PC-9 (cell line): Measurements from ENCODE around the gene PHF21A. TPM values are rescaled to one million over a fixed set of nuclear protein-coding genes. Genes with fewer than 3 reads are reported as not detected.

Experiments used
- BruUV-seq: library from RNA; stranded (reverse); fragments of 400-500 nt; replicated peaks from 2 replicates; lab custom pipeline; 2021; lab: Mats Ljungman, UMichigan
- CTCF ChIA-PET: fragments of 300-600 bp; sonication (Branson Sonifier 250); formaldehyde crosslinking; loops from one replicate; lab custom pipeline; 2022; ENCODE audit warnings: antibody characterized with exemption; lab: Charles Lee
- POLR2A ChIA-PET: fragments of 300-600 bp; sonication (Branson Sonifier 250); formaldehyde crosslinking; loops from one replicate; lab custom pipeline; 2022; ENCODE audit warnings: antibody characterized with exemption; ENCODE audit not compliant: unreplicated experiment; lab: Charles Lee
- DNase-seq, 2 experiments: peaks; one replicate each; pipeline versions ENCODE4 v3.0.0 to v3.0.0-alpha.2; 2015 to 2022; ENCODE audit warnings: mixed read lengths in 1 of 2
- H2AFZ ChIP-seq: fragments of 200-600 bp; sonication (generic); 2 replicates; pipeline ENCODE4 v1.8.1; 2017; ENCODE audit warnings: antibody characterized with exemption
- H3F3A ChIP-seq: fragments of 200-600 bp; sonication (generic); 2 replicates; pipeline ENCODE4 v1.8.1; 2017; ENCODE audit warnings: antibody characterized with exemption, mild to moderate bottlenecking, low read depth; ENCODE audit not compliant: insufficient read depth
- H3K27ac ChIP-seq: fragments of 200-600 bp; sonication (generic); 2 replicates; pipeline ENCODE4 v1.6.1; 2016; ENCODE audit warnings: mixed run types
- H3K27me3 ChIP-seq: fragments of 200-600 bp; sonication (generic); 2 replicates; pipeline ENCODE4 v1.6.1; 2016; ENCODE audit warnings: low read depth, mixed run types; ENCODE audit not compliant: insufficient read depth
- H3K36me3 ChIP-seq: fragments of 200-600 bp; sonication (generic); 2 replicates; pipeline ENCODE4 v1.6.1; 2016; ENCODE audit warnings: low read depth, mixed run types
- H3K4me1 ChIP-seq: fragments of 200-600 bp; sonication (generic); replicated peaks from 2 replicates; pipeline ENCODE4 v1.6.1; 2016; ENCODE audit warnings: mixed run types; ENCODE audit not compliant: insufficient read depth
- H3K4me2 ChIP-seq: fragments of 200-600 bp; sonication (generic); 2 replicates; pipeline ENCODE4 v1.6.1; 2017; ENCODE audit warnings: mixed run types
- H3K4me3 ChIP-seq: fragments of 200-600 bp; sonication (generic); 2 replicates; pipeline ENCODE4 v1.6.1; 2016; ENCODE audit warnings: mixed run types
- H3K79me2 ChIP-seq: fragments of 200-600 bp; sonication (generic); 2 replicates; pipeline ENCODE4 v1.6.1; 2017; ENCODE audit warnings: low read depth, mixed run types
- H3K9me2 ChIP-seq: fragments of 200-600 bp; sonication (generic); 2 replicates; pipeline ENCODE4 v1.8.1; 2017; ENCODE audit warnings: mild to moderate bottlenecking; ENCODE audit not compliant: insufficient read depth
- H3K9me3 ChIP-seq: fragments of 200-600 bp; sonication (generic); 2 replicates; pipeline ENCODE4 v1.8.1; 2016; ENCODE audit warnings: low read depth; ENCODE audit not compliant: insufficient read depth
- H4K20me1 ChIP-seq: fragments of 200-600 bp; sonication (generic); 2 replicates; pipeline ENCODE4 v1.8.1; 2017; ENCODE audit not compliant: insufficient read depth
- CTCF ChIP-seq: fragments of 200-600 bp; sonication (generic); conservative IDR thresholded peaks from 2 replicates; pipeline ENCODE4 v1.6.1; 2017; ENCODE audit warnings: mixed run types, antibody characterized with exemption, mild to moderate bottlenecking, moderate library complexity
- EZH2 ChIP-seq: fragments of 200-600 bp; sonication (generic); IDR thresholded peaks from 2 replicates; pipeline ENCODE4 v1.8.0; 2017; ENCODE audit warnings: antibody characterized with exemption, low read depth
- intact Hi-C: fragments of 100-400 bp; cut with micrococcal nuclease; formaldehyde crosslinking; loops from one replicate; pipeline ENCODE4 v1.10.0; 2022; ENCODE audit not compliant: unreplicated experiment
- total RNA-seq: library from RNA; stranded (reverse); gene quantifications from 2 replicates; pipeline ENCODE4 v1.2.3, GENCODE V29; 2021

Gene PHF21A
- total RNA-seq, 1 experiment from 2014 or later = 54.3 TPM

DNA sequence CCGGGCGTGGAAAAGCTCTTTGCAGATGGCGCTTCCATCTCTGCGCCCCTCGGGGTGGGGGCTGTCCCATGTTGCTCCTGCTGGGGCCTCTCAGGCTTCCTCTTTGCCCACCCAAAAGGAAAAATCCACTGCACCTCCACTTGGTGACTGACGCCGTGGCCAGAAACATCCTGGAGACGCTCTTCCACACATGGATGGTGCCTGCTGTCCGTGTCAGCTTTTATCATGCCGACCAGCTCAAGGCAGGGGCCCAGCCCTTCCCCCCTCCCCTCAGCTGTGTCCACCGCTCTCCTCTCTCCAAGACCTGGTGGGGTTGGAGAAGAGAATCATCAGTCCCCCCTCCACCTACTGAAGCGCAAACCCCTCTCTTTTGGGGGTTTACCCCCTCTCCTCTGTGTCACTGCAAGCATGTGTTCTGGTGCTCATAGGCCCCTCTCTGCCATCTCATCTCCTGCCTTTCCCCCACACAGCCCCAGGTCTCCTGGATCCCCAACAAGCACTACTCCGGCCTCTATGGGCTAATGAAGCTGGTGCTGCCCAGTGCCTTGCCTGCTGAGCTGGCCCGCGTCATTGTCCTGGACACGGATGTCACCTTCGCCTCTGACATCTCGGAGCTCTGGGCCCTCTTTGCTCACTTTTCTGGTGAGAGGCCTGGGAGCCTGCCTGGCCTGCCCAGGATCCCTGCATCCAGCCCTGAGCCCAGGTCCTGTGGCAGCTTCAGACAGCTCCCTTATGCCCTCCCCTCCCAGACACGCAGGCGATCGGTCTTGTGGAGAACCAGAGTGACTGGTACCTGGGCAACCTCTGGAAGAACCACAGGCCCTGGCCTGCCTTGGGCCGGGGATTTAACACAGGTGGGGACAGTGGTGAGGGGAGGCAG is 197.0 kb downstream of the PHF21A start:
- TF ChIP-seq CTCF (no peak), EZH2 (no peak)
- Histone ChIP-seq H3K9me2 (no peaks in the 10 kb centered on the region), H3K4me1 (no peaks in the 10 kb centered on the region), H3K9me3 (no peaks in the 10 kb centered on the region), H3K27ac (no peak overlapping the region), H3K4me3 (no peak overlapping the region), H3K36me3 (no peaks in the 10 kb centered on the region), H3K27me3 (no peaks in the 10 kb centered on the region), H3F3A (peaks cover 14% of the 10 kb centered on the region; the same call in 1 of the 2 replicates), H4K20me1 (no peaks in the 10 kb centered on the region), H2AFZ (no peak overlapping the region), H3K4me2 (no peak overlapping the region), H3K79me2 (no peaks in the 10 kb centered on the region)
- DNase-seq = no peak
- intact Hi-C loops = no loop called here
- BruUV-seq = no TSS peak
- ChIA-PET POLR2A (no interaction called here), CTCF (interaction anchor here (0.5 kb wide), 1 partner anchor 79 kb away, joined by 4 read pairs; no protein-coding TSS in a partner anchor)

- Histone ChIP-seq H3K27me3 (no peaks in the 10 kb centered on the region), H3F3A (peaks cover 24% of the 10 kb centered on the region; the same call in 1 of the 2 replicates), H3K4me2 (peak within 1 kb of the TSS; percentile 89), H3K9me2 (no peaks in the 10 kb centered on the region), H3K4me1 (no peaks in the 10 kb centered on the region), H2AFZ (peak within 1 kb of the TSS; percentile 85), H3K4me3 (peak within 1 kb of the TSS; percentile 72), H3K9me3 (no peaks in the 10 kb centered on the region), H3K27ac (no peak within 1 kb of the TSS), H4K20me1 (no peaks in the 10 kb centered on the region), H3K79me2 (peaks cover under 1% of the 10 kb centered on the region; the same call in 1 of the 2 replicates), H3K36me3 (no peaks in the 10 kb centered on the region)
- ChIA-PET CTCF (no interaction called here), POLR2A (interaction anchor here (0.6 kb wide), 1 partner anchor 238 kb away, joined by 4 read pairs; no protein-coding TSS in a partner anchor)
- no TSS peak for BruUV-seq
- peak in 1 of 2 experiments; percentile 75 for DNase-seq
- TF ChIP-seq EZH2 = no peak
- TF ChIP-seq CTCF = no peak
- intact Hi-C loops = no loop called here
Observed at GRCh38 chr11:45922425-45923082, 198.7 kb downstream of the PHF21A start, which contains the start of gene LARGE2. Gene LARGE2 (plus strand): TSS chr11:45922656. CDS start chr11:45922883, 227 bp downstream.
